ENCODE measurements around the gene STK35.

DNA sequence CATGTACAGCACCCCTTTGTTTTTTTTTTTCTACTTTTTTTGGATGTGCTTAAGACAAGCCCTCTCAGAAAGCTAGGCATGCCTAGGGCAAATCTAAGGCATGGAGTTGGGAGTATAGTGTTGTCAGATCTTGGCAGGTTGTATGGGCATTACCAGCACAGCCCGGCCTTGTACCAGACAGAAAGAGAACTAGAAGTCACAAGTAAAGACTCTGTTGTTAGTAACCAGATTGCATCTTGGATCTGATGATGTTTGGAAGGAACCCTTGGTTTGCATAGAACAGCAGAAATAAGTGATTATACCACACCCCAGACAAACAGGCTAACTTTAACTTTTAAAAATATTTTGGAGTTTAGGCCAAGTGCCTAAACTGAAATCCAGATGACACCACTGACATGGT, 25.6 kb downstream of the STK35 start:
- TF ChIP-seq, protein P1, sequence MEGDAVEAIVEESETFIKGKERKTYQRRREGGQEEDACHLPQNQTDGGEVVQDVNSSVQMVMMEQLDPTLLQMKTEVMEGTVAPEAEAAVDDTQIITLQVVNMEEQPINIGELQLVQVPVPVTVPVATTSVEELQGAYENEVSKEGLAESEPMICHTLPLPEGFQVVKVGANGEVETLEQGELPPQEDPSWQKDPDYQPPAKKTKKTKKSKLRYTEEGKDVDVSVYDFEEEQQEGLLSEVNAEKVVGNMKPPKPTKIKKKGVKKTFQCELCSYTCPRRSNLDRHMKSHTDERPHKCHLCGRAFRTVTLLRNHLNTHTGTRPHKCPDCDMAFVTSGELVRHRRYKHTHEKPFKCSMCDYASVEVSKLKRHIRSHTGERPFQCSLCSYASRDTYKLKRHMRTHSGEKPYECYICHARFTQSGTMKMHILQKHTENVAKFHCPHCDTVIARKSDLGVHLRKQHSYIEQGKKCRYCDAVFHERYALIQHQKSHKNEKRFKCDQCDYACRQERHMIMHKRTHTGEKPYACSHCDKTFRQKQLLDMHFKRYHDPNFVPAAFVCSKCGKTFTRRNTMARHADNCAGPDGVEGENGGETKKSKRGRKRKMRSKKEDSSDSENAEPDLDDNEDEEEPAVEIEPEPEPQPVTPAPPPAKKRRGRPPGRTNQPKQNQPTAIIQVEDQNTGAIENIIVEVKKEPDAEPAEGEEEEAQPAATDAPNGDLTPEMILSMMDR (IDR thresholded peaks at IDR 0.05), result no peak
- no peak for TF ChIP-seq POLR2A (IDR thresholded peaks at IDR 0.05)
